ENCODE results near the gene CTIF. TPM values are rescaled to one million over a fixed set of nuclear protein-coding genes. Genes with fewer than 3 reads are reported as not detected.

CTIF gene
- total and polyA plus RNA-seq, 4 donors: 10.6 to 26.7 (median 12.3) TPM

GRCh38 chr18:48771641-48772375 is 233.0 kb downstream of the CTIF start:
- H3K4me3 ChIP-seq (ENCODE audit: low read depth in 1 of 3, low read length in 3 of 3): no peak overlapping the region
- H3K4me1 ChIP-seq (ENCODE audit: control insufficient read depth in 4 of 4, insufficient read depth in 4 of 4, low read length in 3 of 4): peaks cover 2 to 20% (median 16%) of the 10 kb centered on the region in 4 donors
- H3K9me3 ChIP-seq (ENCODE audit: control insufficient read depth in 4 of 4, low read length in 3 of 4): no peaks in the 10 kb centered on the region
- H3K36me3 ChIP-seq (ENCODE audit: control insufficient read depth in 4 of 4, insufficient read depth in 3 of 4, low read depth in 1 of 4, low read length in 3 of 4): peaks cover 0 to 10% (median 4%) of the 10 kb centered on the region in 4 donors
- H3K9ac ChIP-seq (ENCODE audit: low read depth in 1 of 2, low read length in 2 of 2): no peak overlapping the region
- no peak for DNase-seq (ENCODE audit: low spot score)
- no peaks in the 10 kb centered on the region for H3K27me3 ChIP-seq (ENCODE audit: control insufficient read depth in 4 of 4, insufficient read depth in 4 of 4, low read length in 3 of 4)
- H3K27ac ChIP-seq (ENCODE audit: low read depth in 1 of 2, low read length in 2 of 2): peak overlapping the region in 1 of 2 donors; percentile 40
- no peak for TF ChIP-seq SP1 (IDR thresholded peaks at IDR 0.05)
- TF ChIP-seq NR2F2 (IDR thresholded peaks at IDR 0.05): peak; percentile 43
- TF ChIP-seq MAX (IDR thresholded peaks at IDR 0.05): no peak
- TF ChIP-seq HNF4A (conservative IDR thresholded peaks at IDR 0.05): no peak
- TF ChIP-seq TAF1 (conservative IDR thresholded peaks at IDR 0.05): no peak
- 70% methylated on average over 22 of the region's 22 CpGs for WGBS

GRCh38 chr18:48772457-48772856 is 233.6 kb downstream of the CTIF start:
- Histone ChIP-seq H3K27ac (ENCODE audit: low read depth in 1 of 2, low read length in 2 of 2) (no peak overlapping the region), H3K36me3 (ENCODE audit: control insufficient read depth in 4 of 4, insufficient read depth in 3 of 4, low read depth in 1 of 4, low read length in 3 of 4) (peaks cover 0 to 4% (median 3%) of the 10 kb centered on the region in 4 donors), H3K4me3 (ENCODE audit: low read depth in 1 of 3, low read length in 3 of 3) (no peak overlapping the region), H3K4me1 (ENCODE audit: control insufficient read depth in 4 of 4, insufficient read depth in 4 of 4, low read length in 3 of 4) (peaks cover 4 to 26% (median 21%) of the 10 kb centered on the region in 4 donors), H3K9me3 (ENCODE audit: control insufficient read depth in 4 of 4, low read length in 3 of 4) (no peaks in the 10 kb centered on the region), H3K27me3 (ENCODE audit: control insufficient read depth in 4 of 4, insufficient read depth in 4 of 4, low read length in 3 of 4) (no peaks in the 10 kb centered on the region), H3K9ac (ENCODE audit: low read depth in 1 of 2, low read length in 2 of 2) (no peak overlapping the region)
- TF ChIP-seq ATF3 (IDR thresholded peaks at IDR 0.05) (no peak), MAX (IDR thresholded peaks at IDR 0.05) (no peak)
- DNase-seq (ENCODE audit: low spot score): no peak

- Histone ChIP-seq H3K27ac (ENCODE audit: low read depth in 1 of 2, low read length in 2 of 2) (no peak overlapping the region), H3K9me3 (ENCODE audit: control insufficient read depth in 4 of 4, low read length in 3 of 4) (no peaks in the 10 kb centered on the region), H3K27me3 (ENCODE audit: control insufficient read depth in 4 of 4, insufficient read depth in 4 of 4, low read length in 3 of 4) (no peaks in the 10 kb centered on the region), H3K36me3 (ENCODE audit: control insufficient read depth in 4 of 4, insufficient read depth in 3 of 4, low read depth in 1 of 4, low read length in 3 of 4) (peaks cover 0 to 4% (median 3%) of the 10 kb centered on the region in 4 donors), H3K9ac (ENCODE audit: low read depth in 1 of 2, low read length in 2 of 2) (no peak overlapping the region), H3K4me1 (ENCODE audit: control insufficient read depth in 4 of 4, insufficient read depth in 4 of 4, low read length in 3 of 4) (peaks cover 5 to 37% (median 30%) of the 10 kb centered on the region in 4 donors), H3K4me3 (ENCODE audit: low read depth in 1 of 3, low read length in 3 of 3) (no peak overlapping the region)
- no peak for DNase-seq (ENCODE audit: low spot score)
- 96% methylated on average over 6 of the region's 6 CpGs for WGBS
- TF ChIP-seq TAF1 (conservative IDR thresholded peaks at IDR 0.05) (no peak), ATF3 (IDR thresholded peaks at IDR 0.05) (no peak), CTCF (IDR thresholded peaks at IDR 0.05; ENCODE audit: low read depth, low read length, missing input control) (no peak), HNF4A (conservative IDR thresholded peaks at IDR 0.05) (no peak), MAX (IDR thresholded peaks at IDR 0.05) (no peak), RAD21 (IDR thresholded peaks at IDR 0.05) (no peak), ZBTB33 (IDR thresholded peaks at IDR 0.05) (no peak), HNF4G (IDR thresholded peaks at IDR 0.05) (no peak), RXRA (IDR thresholded peaks at IDR 0.05) (no peak), EGR1 (IDR thresholded peaks at IDR 0.05; ENCODE audit: low read depth in 2 of 2) (no peak), YY1 (IDR thresholded peaks at IDR 0.05) (no peak), FOXA1 (IDR thresholded peaks at IDR 0.05) (no peak), SP1 (IDR thresholded peaks at IDR 0.05) (no peak), GABPA (IDR thresholded peaks at IDR 0.05 in 1 of 2, conservative IDR thresholded peaks at IDR 0.05 in 1 of 2) (no peak), REST (IDR thresholded peaks at IDR 0.05) (no peak), NR2F2 (IDR thresholded peaks at IDR 0.05) (no peak), JUND (IDR thresholded peaks at IDR 0.05) (no peak), FOXA2 (IDR thresholded peaks at IDR 0.05) (no peak)
These were observed 235.0 kb downstream of the CTIF start for GRCh38 chr18:48773821-48774220.

Data from liver (tissue), 9 donors.